GM12878 (cell line): Measurements from ENCODE around the gene BTBD1. TPM values are rescaled to one million over a fixed set of nuclear protein-coding genes. Genes with fewer than 3 reads are reported as not detected.

Experiments used
- ATAC-seq: fragments of 200-7000 bp; cut with Tn5 transposase; 3 replicates; pipeline ENCODE4 v1.9.1; 2020; ENCODE audit warnings: mild to moderate bottlenecking, moderate library complexity
- BruUV-seq: library from RNA; stranded (reverse); fragments of 400-500 nt; replicated peaks from 2 replicates; lab custom pipeline; 2021; lab: Mats Ljungman, UMichigan
- CTCF ChIA-PET: fragments of 300-600 bp; sonication (Branson Sonifier 250); formaldehyde crosslinking; extraction: SDS; loops from one replicate; lab custom pipeline; 2021; ENCODE audit warnings: inconsistent platforms; lab: Yijun Ruan, JAX
- POLR2A ChIA-PET: fragments of 350-600 bp; formaldehyde crosslinking; extraction: SDS; loops from one replicate; lab custom pipeline; 2021; ENCODE audit warnings: inconsistent platforms; lab: Charles Lee
- RAD21 ChIA-PET: fragments of 300-600 bp; sonication (Branson Sonifier 250); formaldehyde crosslinking; loops from one replicate; lab custom pipeline; 2023; ENCODE audit warnings: antibody characterized with exemption; ENCODE audit not compliant: unreplicated experiment; lab: Charles Lee
- SMC1A ChIA-PET: fragments of 300-600 bp; sonication (Branson Sonifier 250); formaldehyde crosslinking; loops from one replicate; lab custom pipeline; 2023; ENCODE audit not compliant: unreplicated experiment, uncharacterized antibody; lab: Charles Lee
- DNase-seq: peaks from one replicate; pipeline ENCODE4 v3.0.0-alpha.2; 2011; ENCODE audit warnings: low read depth, low spot score
- FAIRE-seq: peaks from 3 replicates; lab custom pipeline; 2011; peaks lifted over from hg19 to GRCh38; lab: Jason Lieb, UNC
- H2AFZ ChIP-seq: 2 replicates; pipeline ENCODE4 v1.6.0; 2011; ENCODE audit warnings: low read depth, low read length, control low read depth; ENCODE audit not compliant: control insufficient read depth
- H3K27ac ChIP-seq: 2 replicates; pipeline ENCODE4 v1.5.1; 2011; ENCODE audit warnings: control low read depth; ENCODE audit not compliant: control insufficient read depth, insufficient read depth
- H3K27me3 ChIP-seq, 2 experiments: replicated peaks in 1 of 2; 2 replicates each; pipeline versions ENCODE4 v1.6.0 to v1.6.1; 2011; ENCODE audit warnings: low read length in 1 of 2; ENCODE audit not compliant: control insufficient read depth in 2 of 2, insufficient read depth in 2 of 2
- H3K36me3 ChIP-seq, 2 experiments: 2 replicates each; pipeline ENCODE4 v1.5.1; 2011; ENCODE audit warnings: low read length in 1 of 2; ENCODE audit not compliant: control insufficient read depth in 2 of 2, insufficient read depth in 2 of 2
- H3K4me1 ChIP-seq: 2 replicates; pipeline ENCODE4 v1.6.1; 2011; ENCODE audit warnings: mild to moderate bottlenecking, low read length, moderate library complexity, mixed read lengths; ENCODE audit not compliant: control insufficient read depth, insufficient read depth
- H3K4me2 ChIP-seq: 2 replicates; pipeline ENCODE4 v1.6.0; 2011; ENCODE audit warnings: control low read depth; ENCODE audit not compliant: control insufficient read depth, insufficient read depth
- H3K4me3 ChIP-seq: fragments of 200-600 bp; sonication (generic); 2 replicates; pipeline ENCODE4 v1.5.1; 2016
- H3K79me2 ChIP-seq: 2 replicates; pipeline ENCODE4 v1.6.0; 2011; ENCODE audit warnings: low read length; ENCODE audit not compliant: control insufficient read depth, insufficient read depth
- H3K9ac ChIP-seq: 2 replicates; pipeline ENCODE4 v1.8.0; 2011; ENCODE audit warnings: low read length, control low read depth, mixed read lengths; ENCODE audit not compliant: control insufficient read depth, insufficient read depth
- H3K9me3 ChIP-seq: replicated peaks from 3 replicates; pipeline ENCODE4 v1.5.1; 2011; ENCODE audit warnings: mild to moderate bottlenecking, low read length; ENCODE audit not compliant: control insufficient read depth, insufficient read depth
- H4K20me1 ChIP-seq: 2 replicates; pipeline ENCODE4 v1.6.0; 2011; ENCODE audit not compliant: control insufficient read depth, insufficient read depth
- ASH2L ChIP-seq: fragments of 300-600, 200-600 bp; sonication (generic); IDR thresholded peaks from 2 replicates; pipeline ENCODE4 v1.6.1; 2017; ENCODE audit warnings: low read depth, mild to moderate bottlenecking, borderline replicate concordance
- BACH1 ChIP-seq: fragments of 450-650 bp; IDR thresholded peaks from 2 replicates; pipeline ENCODE4 v1.6.1; 2017; ENCODE audit warnings: mild to moderate bottlenecking, borderline replicate concordance
- BCL3 ChIP-seq: IDR thresholded peaks from 2 replicates; pipeline ENCODE4 v1.6.1; 2011; ENCODE audit warnings: borderline replicate concordance, low read depth, mild to moderate bottlenecking, moderate library complexity, low read length; ENCODE audit not compliant: insufficient read depth, poor library complexity, severe bottlenecking
- CHD2 ChIP-seq: IDR thresholded peaks from 2 replicates; pipeline ENCODE4 v1.6.1; 2011; ENCODE audit warnings: low read depth, low read length, improper control_type of control experiment, borderline replicate concordance
- ESRRA ChIP-seq: IDR thresholded peaks from 2 replicates; pipeline ENCODE4 v1.6.1; 2012; ENCODE audit warnings: mild to moderate bottlenecking, low read length, improper control_type of control experiment
- JUND ChIP-seq: IDR thresholded peaks from 2 replicates; pipeline ENCODE4 v1.6.1; 2012; ENCODE audit warnings: low read depth, mild to moderate bottlenecking, low read length, improper control_type of control experiment, moderate library complexity
- KDM1A ChIP-seq: fragments of 200-600 bp; sonication (generic); IDR thresholded peaks from 2 replicates; pipeline ENCODE4 v1.6.1; 2016; ENCODE audit warnings: borderline replicate concordance
- LARP7 ChIP-seq: fragments of 450-650 bp; IDR thresholded peaks from 2 replicates; pipeline ENCODE4 v1.6.1; 2017; ENCODE audit warnings: mild to moderate bottlenecking
- MEF2A ChIP-seq: IDR thresholded peaks from 2 replicates; pipeline ENCODE4 v1.6.1; 2011; ENCODE audit warnings: low read depth, mild to moderate bottlenecking, low read length, moderate library complexity; ENCODE audit not compliant: insufficient read depth
- PML ChIP-seq: IDR thresholded peaks from 2 replicates; pipeline ENCODE4 v1.6.1; 2012; ENCODE audit warnings: low read length, inconsistent platforms
- RAD51 ChIP-seq: fragments of 450-650 bp; IDR thresholded peaks from 2 replicates; pipeline ENCODE4 v1.6.1; 2016; ENCODE audit warnings: moderate library complexity, mild to moderate bottlenecking, inconsistent platforms
- SMARCA5 ChIP-seq: fragments of 450-650 bp; IDR thresholded peaks from 2 replicates; pipeline ENCODE4 v1.6.1; 2017; ENCODE audit warnings: mild to moderate bottlenecking
- TCF7 ChIP-seq: IDR thresholded peaks from 2 replicates; pipeline ENCODE4 v1.6.1; 2014; ENCODE audit warnings: antibody characterized with exemption, borderline replicate concordance
- YY1 ChIP-seq: IDR thresholded peaks from 2 replicates; pipeline ENCODE4 v1.6.1; 2011; ENCODE audit warnings: low read depth, mild to moderate bottlenecking, low read length
- ZNF207 ChIP-seq: fragments of 450-650 bp; IDR thresholded peaks from 2 replicates; pipeline ENCODE4 v1.6.1; 2014; ENCODE audit warnings: antibody characterized with exemption, mild to moderate bottlenecking, borderline replicate concordance
- WGBS: methylation state at CpG from one replicate; pipeline ENCODE4 v1.1.6; 2016; ENCODE audit warnings: low lambda C conversion rate; ENCODE audit not compliant: insufficient replicate concordance, insufficient coverage; ENCODE audit errors: missing lambda C conversion rate; 5-methylcytosine and 5-hydroxymethylcytosine counted together
- in situ Hi-C: fragments of 300-500 bp; cut with MboI; formaldehyde crosslinking; loops from 9 replicates; pipeline ENCODE4 v1.14.3; 2018; ENCODE audit warnings: mixed read lengths
- intact Hi-C: fragments of 100-400 bp; cut with micrococcal nuclease; formaldehyde crosslinking; loops from one replicate; pipeline ENCODE4 v1.14.2; 2022; ENCODE audit not compliant: unreplicated experiment
- polyA plus RNA-seq, 11 experiments: library from polyadenylated mRNA; depleted of rRNA in 4 of 11; unstranded in 6 of 11; stranded (reverse) in 5 of 11; fragments of >200 nt; fragmentation: Nextera tagmentation in 4 of 11; fragmentation: Illumina TruSeq in 1 of 11; extraction: Ambion mirVana in 4 of 11; extraction: Trizol in 1 of 11; gene quantifications; 1 replicate in 1 of 11; 2 replicates in 10 of 11; pipeline versions ENCODE4 v1.2.1 to v1.2.3, GENCODE V29; 2011 to 2016; ENCODE audit warnings: inconsistent platforms in 2 of 11, missing spikeins in 2 of 11, low read depth in 1 of 11
- total RNA-seq, 4 experiments: library from RNA; depleted of rRNA in 3 of 4; stranded (reverse); fragments of >200 nt in 3 of 4; fragmentation: Illumina TruSeq in 1 of 4; extraction: Trizol in 1 of 4; gene quantifications; 2 replicates each; pipeline versions ENCODE4 v1.2.1 to v1.2.3, GENCODE V29; 2013 to 2021
- TF ChIP-seq, protein P1 (sequence below): fragments of 450-650 bp; IDR thresholded peaks from 2 replicates; pipeline ENCODE4 v1.6.1; 2017; ENCODE audit warnings: mild to moderate bottlenecking, moderate library complexity
- TF ChIP-seq, protein P2 (sequence below): fragments of 450-650 bp; formaldehyde crosslinking; IDR thresholded peaks from 2 replicates; pipeline ENCODE4 v1.5.0; 2022; ENCODE audit warnings: mild to moderate bottlenecking, missing genetic modification characterization

The BTBD1 gene
- total and polyA plus RNA-seq, 10 of the 15 experiments (the other 5 are each of a cell fraction or from before 2014, with no cell fraction given) = 17.5 to 90.4 (median 73.1) TPM

DNA sequence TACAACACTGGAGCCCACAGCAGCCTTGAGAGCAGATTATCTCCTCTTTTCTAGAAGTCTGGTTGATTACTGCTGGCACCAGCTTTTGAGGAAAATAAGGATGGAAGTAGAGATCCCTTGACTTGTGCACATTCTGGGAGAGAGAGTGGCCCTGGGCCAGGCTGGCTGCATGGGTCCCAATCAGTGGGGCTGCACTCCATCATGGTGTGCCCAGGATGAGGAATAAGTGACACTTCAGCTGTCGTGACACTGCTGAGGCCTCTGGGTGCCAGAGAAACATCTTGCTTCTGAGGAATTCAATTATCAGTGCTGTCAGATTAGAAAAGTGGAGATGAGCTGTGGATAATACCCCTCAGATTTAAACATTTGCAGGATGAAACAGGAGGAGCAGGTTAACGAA, 72.0 kb downstream of the BTBD1 start (continued):
- no peak for TF ChIP-seq MEF2A
- no peak for TF ChIP-seq TCF7
- TF ChIP-seq JUND = no peak
- no peak for TF ChIP-seq BACH1
- TF ChIP-seq SMARCA5 = no peak
- no peak for TF ChIP-seq ASH2L
- no peak for TF ChIP-seq RAD51
- TF ChIP-seq KDM1A = no peak
- TF ChIP-seq PML = no peak

- H3K9me3 ChIP-seq = no peaks in the 10 kb centered on the region
- POLR2A ChIA-PET = no interaction called here
- intact Hi-C loops (no loop called here), in situ Hi-C loops (no loop called here)
- no peak overlapping the region for H3K4me3 ChIP-seq
- no peaks in the 10 kb centered on the region for H4K20me1 ChIP-seq
- H3K79me2 ChIP-seq = no peaks in the 10 kb centered on the region
- H3K9ac ChIP-seq = no peak overlapping the region
- no TSS peak for BruUV-seq
- no peak for FAIRE-seq
- H3K36me3 ChIP-seq = no peaks in the 10 kb centered on the region; a peak in 1 of 4 replicates
- no peaks in the 10 kb centered on the region for H3K4me1 ChIP-seq
- RAD21 ChIA-PET = no interaction called here
- no peak for DNase-seq
- SMC1A ChIA-PET = no interaction called here
- ATAC-seq = no peak
- WGBS = 70% methylated on average over 4 of the region's 4 CpGs
- CTCF ChIA-PET = interaction anchor here (0.9 to 1.8 kb wide), 4 partner anchors 9 to 462 kb away, joined by 3 to 8 read pairs (median 4); partner anchors contain the start of gene C15orf40
- H3K4me2 ChIP-seq = no peak overlapping the region
- H3K27me3 ChIP-seq = no peaks in the 10 kb centered on the region
- H3K27ac ChIP-seq = no peak overlapping the region
- H2AFZ ChIP-seq = no peak overlapping the region
- TF ChIP-seq LARP7 (no peak), RAD51 (no peak), CHD2 (no peak), PML (no peak), BCL3 (no peak), ZNF207 (no peak), ESRRA (no peak), YY1 (no peak)
- TF ChIP-seq, protein P1, sequence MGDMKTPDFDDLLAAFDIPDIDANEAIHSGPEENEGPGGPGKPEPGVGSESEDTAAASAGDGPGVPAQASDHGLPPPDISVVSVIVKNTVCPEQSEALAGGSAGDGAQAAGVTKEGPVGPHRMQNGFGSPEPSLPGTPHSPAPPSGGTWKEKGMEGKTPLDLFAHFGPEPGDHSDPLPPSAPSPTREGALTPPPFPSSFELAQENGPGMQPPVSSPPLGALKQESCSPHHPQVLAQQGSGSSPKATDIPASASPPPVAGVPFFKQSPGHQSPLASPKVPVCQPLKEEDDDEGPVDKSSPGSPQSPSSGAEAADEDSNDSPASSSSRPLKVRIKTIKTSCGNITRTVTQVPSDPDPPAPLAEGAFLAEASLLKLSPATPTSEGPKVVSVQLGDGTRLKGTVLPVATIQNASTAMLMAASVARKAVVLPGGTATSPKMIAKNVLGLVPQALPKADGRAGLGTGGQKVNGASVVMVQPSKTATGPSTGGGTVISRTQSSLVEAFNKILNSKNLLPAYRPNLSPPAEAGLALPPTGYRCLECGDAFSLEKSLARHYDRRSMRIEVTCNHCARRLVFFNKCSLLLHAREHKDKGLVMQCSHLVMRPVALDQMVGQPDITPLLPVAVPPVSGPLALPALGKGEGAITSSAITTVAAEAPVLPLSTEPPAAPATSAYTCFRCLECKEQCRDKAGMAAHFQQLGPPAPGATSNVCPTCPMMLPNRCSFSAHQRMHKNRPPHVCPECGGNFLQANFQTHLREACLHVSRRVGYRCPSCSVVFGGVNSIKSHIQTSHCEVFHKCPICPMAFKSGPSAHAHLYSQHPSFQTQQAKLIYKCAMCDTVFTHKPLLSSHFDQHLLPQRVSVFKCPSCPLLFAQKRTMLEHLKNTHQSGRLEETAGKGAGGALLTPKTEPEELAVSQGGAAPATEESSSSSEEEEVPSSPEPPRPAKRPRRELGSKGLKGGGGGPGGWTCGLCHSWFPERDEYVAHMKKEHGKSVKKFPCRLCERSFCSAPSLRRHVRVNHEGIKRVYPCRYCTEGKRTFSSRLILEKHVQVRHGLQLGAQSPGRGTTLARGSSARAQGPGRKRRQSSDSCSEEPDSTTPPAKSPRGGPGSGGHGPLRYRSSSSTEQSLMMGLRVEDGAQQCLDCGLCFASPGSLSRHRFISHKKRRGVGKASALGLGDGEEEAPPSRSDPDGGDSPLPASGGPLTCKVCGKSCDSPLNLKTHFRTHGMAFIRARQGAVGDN = no peak
- TF ChIP-seq, protein P2, sequence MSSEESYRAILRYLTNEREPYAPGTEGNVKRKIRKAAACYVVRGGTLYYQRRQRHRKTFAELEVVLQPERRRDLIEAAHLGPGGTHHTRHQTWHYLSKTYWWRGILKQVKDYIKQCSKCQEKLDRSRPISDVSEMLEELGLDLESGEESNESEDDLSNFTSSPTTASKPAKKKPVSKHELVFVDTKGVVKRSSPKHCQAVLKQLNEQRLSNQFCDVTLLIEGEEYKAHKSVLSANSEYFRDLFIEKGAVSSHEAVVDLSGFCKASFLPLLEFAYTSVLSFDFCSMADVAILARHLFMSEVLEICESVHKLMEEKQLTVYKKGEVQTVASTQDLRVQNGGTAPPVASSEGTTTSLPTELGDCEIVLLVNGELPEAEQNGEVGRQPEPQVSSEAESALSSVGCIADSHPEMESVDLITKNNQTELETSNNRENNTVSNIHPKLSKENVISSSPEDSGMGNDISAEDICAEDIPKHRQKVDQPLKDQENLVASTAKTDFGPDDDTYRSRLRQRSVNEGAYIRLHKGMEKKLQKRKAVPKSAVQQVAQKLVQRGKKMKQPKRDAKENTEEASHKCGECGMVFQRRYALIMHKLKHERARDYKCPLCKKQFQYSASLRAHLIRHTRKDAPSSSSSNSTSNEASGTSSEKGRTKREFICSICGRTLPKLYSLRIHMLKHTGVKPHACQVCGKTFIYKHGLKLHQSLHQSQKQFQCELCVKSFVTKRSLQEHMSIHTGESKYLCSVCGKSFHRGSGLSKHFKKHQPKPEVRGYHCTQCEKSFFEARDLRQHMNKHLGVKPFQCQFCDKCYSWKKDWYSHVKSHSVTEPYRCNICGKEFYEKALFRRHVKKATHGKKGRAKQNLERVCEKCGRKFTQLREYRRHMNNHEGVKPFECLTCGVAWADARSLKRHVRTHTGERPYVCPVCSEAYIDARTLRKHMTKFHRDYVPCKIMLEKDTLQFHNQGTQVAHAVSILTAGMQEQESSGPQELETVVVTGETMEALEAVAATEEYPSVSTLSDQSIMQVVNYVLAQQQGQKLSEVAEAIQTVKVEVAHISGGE (CRISPR knock-in tag) = no peak
Observed at GRCh38 chr15:82993144-82993543, 73.9 kb downstream of the BTBD1 start.
